Prostate gland (tissue), 2 donors: ENCODE results near the gene PBXIP1. TPM values are rescaled to one million over a fixed set of nuclear protein-coding genes. Genes with fewer than 3 reads are reported as not detected.
"Not testable (repeated sequence)": the region's sequence is repeated elsewhere in the genome, so short reads cannot be mapped to it uniquely, and the experiment has no call there.

Experiments used
- DNase-seq: peaks from one replicate; pipeline ENCODE4 v3.0.0-alpha.2; 2019; ENCODE audit warnings: low spot score
- H3K27ac ChIP-seq, 2 donors: fragments of 200-600 bp; sonication (generic); 2 replicates each; pipeline ENCODE4 v1.5.1; 2017 to 2019
- H3K27me3 ChIP-seq: fragments of 200-600 bp; sonication (generic); replicated peaks from 2 replicates; pipeline ENCODE4 v1.5.1; 2019; ENCODE audit not compliant: insufficient read depth
- H3K36me3 ChIP-seq, 2 donors: fragments of 200-600 bp; sonication (generic); 1 replicate in 1 of 2; 2 replicates in 1 of 2; pipeline versions ENCODE4 v1.5.1 to v1.8.1; 2017 to 2019
- H3K4me1 ChIP-seq: fragments of 200-600 bp; sonication (generic); replicated peaks from 2 replicates; pipeline ENCODE4 v1.5.1; 2019
- H3K4me3 ChIP-seq, 2 donors: fragments of 200-600 bp; sonication (generic); 2 replicates each; pipeline ENCODE4 v1.5.1; 2017 to 2019
- H3K9me3 ChIP-seq: fragments of 200-600 bp; sonication (generic); 2 replicates; pipeline ENCODE4 v1.5.1; 2017
- POLR2A ChIP-seq: fragments of 450-650 bp; IDR thresholded peaks from one replicate; pipeline ENCODE4 v1.6.1; 2016; ENCODE audit warnings: antibody characterized with exemption, mild to moderate bottlenecking
- POLR2AphosphoS5 ChIP-seq: sonication (generic); formaldehyde crosslinking; IDR thresholded peaks from one replicate; pipeline ENCODE4 v1.6.1; 2017; ENCODE audit warnings: antibody characterized with exemption
- WGBS: methylation state at CpG from one replicate; pipeline ENCODE4 v1.1.5; 2018; 5-methylcytosine and 5-hydroxymethylcytosine counted together
- intact Hi-C: fragments of 100-400 bp; cut with DNase I; formaldehyde crosslinking; loops from one replicate; pipeline ENCODE4 v1.14.2; 2022
- total RNA-seq, 2 donors: library from RNA; depleted of rRNA; stranded (reverse); fragments of >200 nt; gene quantifications; one replicate each; pipeline ENCODE4 v1.1.0, GENCODE V29; 2016
- TF ChIP-seq, protein P1 (sequence below), 4 experiments: fragments of 200-600 bp in 2 of 4; fragments of 450-650 bp in 2 of 4; sonication (generic) in 2 of 4; IDR thresholded peaks; 1 replicate in 3 of 4; 2 replicates in 1 of 4; pipeline ENCODE4 v1.5.1; 2016 to 2019; ENCODE audit warnings: antibody characterized with exemption in 4 of 4, mild to moderate bottlenecking in 2 of 4, moderate library complexity in 2 of 4

Gene PBXIP1
- total RNA-seq, 2 donors from 2014 or later: 113 to 140 TPM

DNA sequence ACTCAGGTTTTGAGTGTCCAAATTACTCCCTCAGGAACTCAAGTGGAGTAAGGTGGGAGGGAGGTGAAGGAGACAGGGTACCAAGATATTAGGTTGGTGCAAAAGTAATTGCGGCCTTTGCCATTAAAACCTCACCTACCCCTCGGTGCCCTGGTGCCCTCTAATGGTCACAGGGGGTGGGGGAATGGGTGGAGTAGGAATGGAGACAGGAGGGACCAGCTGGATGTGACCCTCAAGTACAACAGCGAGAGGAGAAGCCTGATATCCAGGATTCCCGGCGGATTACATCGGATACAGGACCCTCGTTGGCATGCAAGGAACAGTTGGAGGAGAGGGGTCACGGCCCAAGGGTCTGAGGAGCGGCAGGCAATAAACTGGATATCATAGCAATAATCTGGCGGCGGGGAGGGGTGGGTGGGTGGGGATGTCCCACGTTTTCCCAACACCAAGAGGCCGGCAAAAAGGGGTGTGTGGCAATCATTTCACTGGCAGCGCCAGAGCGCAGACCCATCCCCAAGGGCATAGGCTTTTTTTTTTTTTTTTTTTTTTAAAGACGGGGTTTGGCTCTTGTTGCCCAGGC, 42.4 kb upstream of the PBXIP1 start:
- Histone ChIP-seq H3K36me3 (no peaks in the 10 kb centered on the region), H3K27me3 (no peaks in the 10 kb centered on the region), H3K4me1 (peaks cover 11% of the 10 kb centered on the region), H3K27ac (no peak overlapping the region), H3K4me3 (no peak overlapping the region), H3K9me3 (no peaks in the 10 kb centered on the region)
- 68% methylated on average over 16 of the region's 16 CpGs for WGBS
- intact Hi-C loops: loop anchor here (5.0 kb wide), 1 partner anchor 36 kb away; the partner anchor contains the start of gene PYGO2
- no peak for DNase-seq
- no peak for TF ChIP-seq POLR2A
- no peak for TF ChIP-seq POLR2AphosphoS5
- TF ChIP-seq, protein P1, sequence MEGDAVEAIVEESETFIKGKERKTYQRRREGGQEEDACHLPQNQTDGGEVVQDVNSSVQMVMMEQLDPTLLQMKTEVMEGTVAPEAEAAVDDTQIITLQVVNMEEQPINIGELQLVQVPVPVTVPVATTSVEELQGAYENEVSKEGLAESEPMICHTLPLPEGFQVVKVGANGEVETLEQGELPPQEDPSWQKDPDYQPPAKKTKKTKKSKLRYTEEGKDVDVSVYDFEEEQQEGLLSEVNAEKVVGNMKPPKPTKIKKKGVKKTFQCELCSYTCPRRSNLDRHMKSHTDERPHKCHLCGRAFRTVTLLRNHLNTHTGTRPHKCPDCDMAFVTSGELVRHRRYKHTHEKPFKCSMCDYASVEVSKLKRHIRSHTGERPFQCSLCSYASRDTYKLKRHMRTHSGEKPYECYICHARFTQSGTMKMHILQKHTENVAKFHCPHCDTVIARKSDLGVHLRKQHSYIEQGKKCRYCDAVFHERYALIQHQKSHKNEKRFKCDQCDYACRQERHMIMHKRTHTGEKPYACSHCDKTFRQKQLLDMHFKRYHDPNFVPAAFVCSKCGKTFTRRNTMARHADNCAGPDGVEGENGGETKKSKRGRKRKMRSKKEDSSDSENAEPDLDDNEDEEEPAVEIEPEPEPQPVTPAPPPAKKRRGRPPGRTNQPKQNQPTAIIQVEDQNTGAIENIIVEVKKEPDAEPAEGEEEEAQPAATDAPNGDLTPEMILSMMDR (IDR thresholded peaks at IDR 0.05): no peak

DNA sequence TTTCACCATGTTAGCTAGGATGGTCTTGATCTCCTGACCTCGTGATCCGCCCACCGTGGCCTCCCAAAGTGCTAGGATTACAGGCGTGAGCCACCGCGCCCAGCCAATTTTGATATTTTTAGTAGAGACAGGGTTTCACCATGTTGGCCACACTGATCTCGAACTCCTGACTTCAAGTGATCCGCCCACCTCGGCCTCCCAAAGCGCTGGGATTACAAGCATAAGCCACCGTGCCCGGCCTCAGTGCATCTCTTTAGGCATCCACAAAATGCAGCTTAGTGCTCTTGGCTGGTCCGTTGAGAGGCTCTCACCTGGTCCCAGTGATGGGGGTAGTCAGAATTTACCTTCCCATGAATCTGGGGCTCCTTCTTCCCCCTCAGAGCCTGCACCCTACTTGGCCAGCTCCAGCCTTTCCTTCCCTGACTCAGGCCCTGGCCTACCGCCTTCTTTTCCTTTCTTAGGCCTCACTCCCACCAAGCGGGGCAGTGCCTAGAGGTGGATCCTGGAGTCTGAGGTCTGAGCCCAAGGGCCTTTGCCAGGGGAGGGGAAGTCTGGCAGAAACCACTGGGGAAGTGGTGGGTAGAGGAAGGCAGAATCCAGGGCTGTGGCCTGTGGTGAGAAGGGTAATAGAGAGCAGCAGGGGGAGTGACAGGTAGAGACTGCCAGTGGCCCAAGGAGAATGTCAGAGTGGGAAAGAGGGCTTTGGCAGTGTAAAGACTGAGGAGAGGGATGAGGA, 41.2 kb upstream of the PBXIP1 start:
- no peak overlapping the region for H3K4me3 ChIP-seq
- DNase-seq: no peak
- 84% methylated on average over 15 of the region's 15 CpGs for WGBS
- H3K36me3 ChIP-seq: no peaks in the 10 kb centered on the region
- no peak for TF ChIP-seq POLR2A
- TF ChIP-seq, protein P1 (IDR thresholded peaks at IDR 0.05): no peak
- no peak for TF ChIP-seq POLR2AphosphoS5
- peaks cover 11% of the 10 kb centered on the region for H3K4me1 ChIP-seq
- no peaks in the 10 kb centered on the region for H3K27me3 ChIP-seq
- no peak overlapping the region for H3K27ac ChIP-seq
- H3K9me3 ChIP-seq: no peaks in the 10 kb centered on the region
- intact Hi-C loops: loop anchor here (5.0 kb wide), 1 partner anchor 35 kb away; the partner anchor contains the start of gene PYGO2

DNA sequence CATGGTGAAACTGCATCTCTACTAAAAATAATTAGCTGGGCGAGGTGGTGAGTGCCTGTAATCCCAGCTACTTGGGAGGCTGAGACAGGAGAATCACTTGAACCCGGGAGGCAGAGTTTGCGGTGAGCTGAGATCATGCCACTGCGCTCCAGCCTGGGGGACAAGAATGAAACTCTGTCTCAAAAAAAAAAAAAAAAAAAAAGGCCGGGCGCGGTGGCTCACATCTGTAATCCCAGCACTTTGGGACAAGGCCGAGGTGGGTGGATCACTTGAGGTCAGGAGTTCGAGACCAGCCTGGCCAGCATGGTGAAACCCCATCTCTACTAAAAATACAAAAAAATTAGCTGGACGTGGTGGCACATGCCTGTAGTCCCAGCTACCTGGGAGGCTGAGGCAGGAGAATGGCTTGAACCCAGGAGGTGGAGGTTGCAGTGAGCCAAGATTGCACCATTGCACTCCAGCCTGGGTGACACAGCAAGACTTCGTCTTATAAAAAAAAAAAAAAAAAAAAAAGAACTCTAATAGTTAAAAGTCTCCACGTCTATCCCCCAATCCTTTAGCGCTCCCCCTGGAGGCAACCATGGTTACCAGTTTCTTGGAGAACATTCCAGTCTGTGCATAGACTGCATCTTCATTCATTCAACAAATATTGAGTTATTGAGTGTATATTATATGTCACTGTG, 39.5 kb upstream of the PBXIP1 start:
- H3K27ac ChIP-seq: peak overlapping the region in 1 of 2 donors; percentile 46
- 62% methylated on average over 13 of the region's 13 CpGs for WGBS
- not testable (repeated sequence) for H3K36me3 ChIP-seq, H3K9me3 ChIP-seq, DNase-seq, H3K27me3 ChIP-seq, H3K4me3 ChIP-seq
- TF ChIP-seq, protein P1 (IDR thresholded peaks at IDR 0.05): peak in 3 of 4 experiments; percentile 23 to 54 (median 41)
- peak; percentile 69 for TF ChIP-seq POLR2AphosphoS5
- peaks cover 11% of the 10 kb centered on the region for H3K4me1 ChIP-seq
- intact Hi-C loops: loop anchor here (5.0 kb wide), 1 partner anchor 33 kb away; the partner anchor contains the start of gene PYGO2

DNA sequence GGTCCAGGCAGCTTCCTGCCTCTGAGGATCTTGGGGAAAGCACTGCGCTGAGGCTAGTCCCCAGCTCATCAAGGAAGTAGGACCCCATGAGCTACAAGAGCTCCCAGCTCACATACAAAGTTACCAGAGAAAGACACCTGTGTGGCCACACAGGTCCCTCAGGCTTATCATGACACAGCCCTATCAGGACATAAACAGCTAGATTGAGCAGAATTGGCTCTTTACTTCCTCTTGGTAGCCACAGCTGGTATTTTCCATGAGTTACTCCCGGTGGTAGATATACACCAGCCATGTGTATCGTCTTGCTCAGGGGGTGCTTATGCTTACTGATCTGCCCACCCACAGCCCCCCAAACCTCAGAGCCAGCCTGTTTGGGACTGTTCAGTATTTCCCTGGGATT, 38.7 kb upstream of the PBXIP1 start:
- intact Hi-C loops: no loop called here
- no peak for DNase-seq
- TF ChIP-seq POLR2A (no peak), POLR2AphosphoS5 (no peak)
- TF ChIP-seq, protein P1 (IDR thresholded peaks at IDR 0.05): no peak
- Histone ChIP-seq H3K36me3 (no peaks in the 10 kb centered on the region), H3K9me3 (no peaks in the 10 kb centered on the region), H3K27ac (no peak overlapping the region), H3K27me3 (no peaks in the 10 kb centered on the region), H3K4me1 (peaks cover 4% of the 10 kb centered on the region), H3K4me3 (no peak overlapping the region)
- WGBS: 81% methylated on average over 3 of the region's 3 CpGs
